Retinal pigment epithelial cell (primary cell): ENCODE data around the gene AOX1.

Experiments
- DNase-seq: peaks from one replicate; pipeline ENCODE4 v3.0.0-alpha.2; 2010; ENCODE audit warnings: low read depth
- H3K4me3 ChIP-seq: 2 replicates; pipeline ENCODE4 v1.5.1; 2011; ENCODE audit warnings: mild to moderate bottlenecking, low read length, control low read depth, moderate library complexity
- TF ChIP-seq, protein P1 (sequence below): conservative IDR thresholded peaks from 2 replicates; pipeline ENCODE4 v1.5.1; 2011; ENCODE audit warnings: low read depth, low read length, control low read depth, inconsistent platforms

AOX1 gene

DNA sequence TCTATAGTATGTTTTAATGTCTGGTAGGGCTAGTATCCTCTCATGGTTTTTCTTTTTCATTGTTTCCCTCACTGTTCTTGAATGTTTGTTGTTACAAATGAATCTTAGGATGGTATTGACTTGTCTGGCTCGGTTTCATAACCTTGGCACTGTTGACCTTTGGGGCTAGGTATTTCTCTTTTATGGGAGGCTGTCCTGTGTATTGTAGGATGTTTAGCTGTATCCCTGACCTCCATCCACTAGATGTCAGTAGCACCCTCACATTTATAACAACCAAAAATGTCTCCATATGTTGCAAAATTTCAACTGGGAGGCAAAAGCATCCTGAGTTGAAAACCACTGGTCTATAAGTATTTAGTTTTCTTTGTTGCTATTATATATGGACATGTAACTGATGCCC, 7.0 kb upstream of the AOX1 start:
- no peak overlapping the region for H3K4me3 ChIP-seq
- TF ChIP-seq, protein P1, sequence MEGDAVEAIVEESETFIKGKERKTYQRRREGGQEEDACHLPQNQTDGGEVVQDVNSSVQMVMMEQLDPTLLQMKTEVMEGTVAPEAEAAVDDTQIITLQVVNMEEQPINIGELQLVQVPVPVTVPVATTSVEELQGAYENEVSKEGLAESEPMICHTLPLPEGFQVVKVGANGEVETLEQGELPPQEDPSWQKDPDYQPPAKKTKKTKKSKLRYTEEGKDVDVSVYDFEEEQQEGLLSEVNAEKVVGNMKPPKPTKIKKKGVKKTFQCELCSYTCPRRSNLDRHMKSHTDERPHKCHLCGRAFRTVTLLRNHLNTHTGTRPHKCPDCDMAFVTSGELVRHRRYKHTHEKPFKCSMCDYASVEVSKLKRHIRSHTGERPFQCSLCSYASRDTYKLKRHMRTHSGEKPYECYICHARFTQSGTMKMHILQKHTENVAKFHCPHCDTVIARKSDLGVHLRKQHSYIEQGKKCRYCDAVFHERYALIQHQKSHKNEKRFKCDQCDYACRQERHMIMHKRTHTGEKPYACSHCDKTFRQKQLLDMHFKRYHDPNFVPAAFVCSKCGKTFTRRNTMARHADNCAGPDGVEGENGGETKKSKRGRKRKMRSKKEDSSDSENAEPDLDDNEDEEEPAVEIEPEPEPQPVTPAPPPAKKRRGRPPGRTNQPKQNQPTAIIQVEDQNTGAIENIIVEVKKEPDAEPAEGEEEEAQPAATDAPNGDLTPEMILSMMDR: peak; percentile 49
- DNase-seq: no peak

DNA sequence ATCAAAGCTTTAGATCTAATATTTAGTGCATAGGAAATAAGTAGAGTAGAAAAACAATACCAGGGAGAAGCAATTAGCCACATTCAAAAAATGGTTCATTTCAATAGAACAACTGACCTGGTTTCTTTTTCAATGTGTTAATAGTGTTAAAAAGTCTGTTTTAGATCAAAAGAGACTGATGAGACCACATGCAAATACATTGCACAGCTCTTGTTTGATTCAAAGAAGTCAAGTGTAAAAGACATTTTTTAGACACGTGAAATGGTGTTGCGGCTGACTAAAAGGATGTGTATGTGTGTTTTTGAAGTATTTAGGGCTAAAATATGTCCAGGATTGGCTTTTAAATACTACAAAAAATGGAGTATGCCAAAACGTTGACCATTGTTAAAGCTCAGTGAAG, 1.2 kb upstream of the AOX1 start:
- TF ChIP-seq, protein P1: no peak
- DNase-seq: no peak
- H3K4me3 ChIP-seq: no peak overlapping the region

DNA sequence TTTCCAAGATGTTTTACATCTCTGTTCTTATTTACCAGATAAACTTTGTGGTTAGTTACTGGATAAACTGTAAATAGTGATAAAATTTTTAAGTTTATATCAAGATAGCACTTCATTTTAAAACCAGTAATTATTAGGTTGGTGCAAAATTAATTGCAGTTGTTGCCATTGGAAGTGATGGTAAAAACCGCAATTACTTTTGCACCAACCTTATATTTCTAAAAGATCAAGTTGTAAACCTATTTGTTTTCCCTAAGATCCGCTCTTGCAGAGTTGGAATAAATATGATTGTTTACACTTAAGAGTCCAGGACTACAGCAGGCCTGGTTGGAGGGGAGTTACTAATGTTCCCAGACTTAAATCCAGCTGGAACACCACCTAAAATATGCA, 479 bp upstream of the AOX1 start:
- DNase-seq: no peak
- TF ChIP-seq, protein P1: no peak
- H3K4me3 ChIP-seq: peak overlapping the region; percentile 64

DNA sequence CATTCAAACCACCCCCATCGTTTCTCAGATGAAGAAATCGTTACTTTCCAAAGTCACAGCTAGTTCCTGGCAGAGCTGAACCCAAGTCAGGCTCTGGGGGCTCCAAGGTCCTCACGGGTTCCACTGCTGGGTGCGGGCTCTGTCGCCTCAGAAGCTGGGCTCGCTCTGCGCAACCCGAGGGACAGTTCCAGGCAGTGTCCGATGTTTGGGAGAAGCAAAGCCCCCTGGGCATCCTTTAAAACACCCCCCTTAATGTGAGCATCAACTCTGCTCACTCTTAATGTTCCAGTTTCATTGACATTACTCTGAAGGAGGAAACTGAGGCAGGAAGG, 796 bp downstream of the AOX1 start:
- H3K4me3 ChIP-seq: peak overlapping the region; percentile 64
- DNase-seq: no peak
- TF ChIP-seq, protein P1: no peak

DNA sequence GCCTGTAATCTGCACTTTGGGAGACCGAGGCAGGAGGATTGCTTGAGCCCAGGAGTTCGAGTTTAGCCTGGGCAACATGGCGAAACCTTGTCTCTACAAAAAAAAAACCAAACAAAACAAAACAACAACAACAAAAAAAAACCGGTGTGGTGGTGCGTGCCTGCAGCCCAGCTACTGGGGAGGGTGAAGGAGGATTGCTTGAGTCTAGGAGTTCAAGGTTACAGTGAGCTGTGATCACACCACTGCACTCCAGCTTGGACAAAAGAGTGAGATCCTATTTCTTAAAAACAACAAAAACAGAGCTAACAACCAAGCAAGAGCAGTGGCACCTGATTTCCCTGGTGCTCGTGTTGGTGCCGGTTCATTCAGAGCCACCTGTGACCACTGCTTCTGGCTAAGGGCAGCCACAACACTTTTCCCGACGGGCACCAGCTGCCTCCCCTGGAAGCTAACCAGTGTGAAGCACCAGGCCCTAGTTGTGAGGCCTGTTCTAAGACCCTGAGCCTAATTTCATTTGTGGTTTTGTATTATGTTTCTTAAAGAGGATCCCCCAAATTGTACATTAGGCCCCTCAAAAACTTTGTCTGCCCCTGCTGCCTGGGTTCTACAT, 1.3 kb downstream of the AOX1 start:
- no peak for DNase-seq
- H3K4me3 ChIP-seq: no peak overlapping the region
- TF ChIP-seq, protein P1: no peak

DNA sequence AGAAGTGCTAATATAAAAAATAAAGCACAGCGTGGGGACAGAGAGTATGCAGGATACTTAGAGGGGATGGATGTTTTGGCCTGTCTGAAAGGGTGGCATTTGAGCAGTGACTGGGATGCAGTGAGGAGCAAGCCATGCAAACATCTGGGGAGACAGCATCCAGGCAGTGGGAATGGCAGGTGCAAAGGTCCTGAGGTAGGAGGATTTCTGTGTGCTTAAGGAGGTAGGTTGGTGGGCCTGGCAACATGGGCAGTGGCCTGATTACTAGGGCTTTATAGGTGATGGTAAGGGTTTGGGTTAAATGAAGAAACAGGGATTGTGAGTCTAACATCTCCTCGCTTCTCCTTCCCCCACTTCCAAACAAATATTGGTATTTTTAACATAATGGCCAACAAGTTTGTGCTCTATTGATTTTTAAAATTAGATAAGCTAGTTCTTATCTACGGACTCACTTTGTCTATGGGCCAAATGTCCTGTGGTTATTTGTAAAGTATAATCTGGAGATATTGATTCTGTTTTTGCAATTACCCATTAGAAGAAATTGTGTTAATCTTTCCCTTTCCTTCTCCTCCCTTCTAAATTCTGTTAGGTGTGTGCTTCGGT, 2.4 kb downstream of the AOX1 start:
- H3K4me3 ChIP-seq: no peak overlapping the region
- no peak for DNase-seq
- TF ChIP-seq, protein P1: no peak

DNA sequence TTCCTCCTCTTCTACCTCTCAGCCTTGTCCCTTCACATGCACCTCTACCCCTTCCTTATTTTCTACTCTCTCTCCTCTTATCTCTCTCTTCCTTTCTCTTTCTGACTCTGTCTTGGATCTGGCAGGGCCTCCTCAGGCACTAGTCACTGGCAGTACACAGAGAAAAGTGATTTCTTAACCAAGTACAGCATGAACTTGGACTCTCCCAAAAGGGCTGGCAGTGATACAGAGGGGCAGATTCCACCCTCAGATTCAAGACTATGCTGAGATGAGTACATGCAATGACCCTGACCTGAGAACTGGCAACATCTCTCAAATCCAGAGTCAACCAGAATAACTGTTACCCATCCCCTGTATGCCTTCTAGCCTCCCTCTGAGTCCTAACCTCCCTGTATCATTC, 4.3 kb downstream of the AOX1 start:
- no peak for DNase-seq
- H3K4me3 ChIP-seq: no peak overlapping the region
- TF ChIP-seq, protein P1: no peak
